H1 (cell line): ENCODE measurements around the gene EZH1. TPM values are rescaled to one million over a fixed set of nuclear protein-coding genes. Genes with fewer than 3 reads are reported as not detected.

ENCODE experiments used
- CTCF ChIA-PET: fragments of 300-600 bp; sonication (Branson Sonifier 250); formaldehyde crosslinking; loops from one replicate; lab custom pipeline; 2021; ENCODE audit not compliant: partially characterized antibody; lab: Charles Lee
- POLR2A ChIA-PET: fragments of 300-600 bp; sonication (Branson Sonifier 250); formaldehyde crosslinking; loops from one replicate; lab custom pipeline; 2021; ENCODE audit warnings: inconsistent platforms; ENCODE audit not compliant: partially characterized antibody; lab: Charles Lee
- DNase-seq, 2 experiments: peaks; one replicate each; pipeline versions ENCODE4 v3.0.0 to v3.0.0-alpha.2; 2010 to 2022; ENCODE audit warnings: low spot score in 2 of 2, low read depth in 1 of 2, mixed read lengths in 1 of 2
- FAIRE-seq: peaks from 2 replicates; lab custom pipeline; 2011; peaks lifted over from hg19 to GRCh38; lab: Jason Lieb, UNC
- H2AFZ ChIP-seq: 2 replicates; pipeline ENCODE4 v1.8.1; 2012; ENCODE audit warnings: low read length, inconsistent platforms
- H2AK5ac ChIP-seq: 2 replicates; pipeline ENCODE4 v1.6.1; 2013; ENCODE audit warnings: low read depth, low read length
- H2BK120ac ChIP-seq: replicated peaks from 2 replicates; pipeline ENCODE3; 2013; ENCODE audit warnings: low read depth, low read length, inconsistent platforms
- H2BK12ac ChIP-seq: 2 replicates; pipeline ENCODE4 v1.6.1; 2013; ENCODE audit warnings: low read depth, low read length
- H2BK15ac ChIP-seq: 2 replicates; pipeline ENCODE4 v1.6.1; 2013; ENCODE audit warnings: low read length
- H2BK20ac ChIP-seq: 2 replicates; pipeline ENCODE4 v1.6.1; 2013; ENCODE audit warnings: low read length
- H2BK5ac ChIP-seq: 2 replicates; pipeline ENCODE4 v1.6.1; 2013; ENCODE audit warnings: low read depth, low read length
- H3K14ac ChIP-seq: 2 replicates; pipeline ENCODE4 v1.6.1; 2013; ENCODE audit warnings: inconsistent platforms; ENCODE audit not compliant: insufficient read length
- H3K18ac ChIP-seq: 2 replicates; pipeline ENCODE4 v1.6.1; 2013; ENCODE audit warnings: low read length; ENCODE audit errors: extremely low read depth
- H3K23ac ChIP-seq: 2 replicates; pipeline ENCODE4 v1.6.1; 2013; ENCODE audit warnings: inconsistent platforms; ENCODE audit not compliant: insufficient read length
- H3K23me2 ChIP-seq: 2 replicates; pipeline ENCODE4 v1.6.1; 2013; ENCODE audit warnings: low read depth, low read length
- H3K27ac ChIP-seq: 2 replicates; pipeline ENCODE4 v1.6.1; 2011; ENCODE audit warnings: low read depth, low read length, inconsistent platforms
- H3K27me3 ChIP-seq, 4 experiments: replicated peaks in 1 of 4; 1 replicate in 1 of 4; 2 replicates in 3 of 4; pipeline versions ENCODE4 v1.6.1 to v1.8.1; 2011 to 2013; ENCODE audit warnings: low read length in 3 of 4, mild to moderate bottlenecking in 3 of 4, inconsistent platforms in 2 of 4, mixed read lengths in 2 of 4, moderate library complexity in 1 of 4; ENCODE audit not compliant: control insufficient read depth in 3 of 4, insufficient read depth in 3 of 4; ENCODE audit errors: extremely low read depth in 1 of 4
- H3K36me3 ChIP-seq, 4 experiments: 2 replicates each; pipeline versions ENCODE4 v1.6.1 to v1.8.1; 2011 to 2013; ENCODE audit warnings: mild to moderate bottlenecking in 4 of 4, low read length in 3 of 4, moderate library complexity in 2 of 4, control low read depth in 1 of 4, inconsistent platforms in 1 of 4; ENCODE audit not compliant: insufficient read depth in 4 of 4, control insufficient read depth in 2 of 4
- H3K4ac ChIP-seq: replicated peaks from 2 replicates; pipeline ENCODE3; 2013; ENCODE audit warnings: low read length, low read depth, mixed read lengths, inconsistent platforms; ENCODE audit not compliant: insufficient read length
- H3K4me1 ChIP-seq, 4 experiments: replicated peaks in 1 of 4; 1 replicate in 1 of 4; 2 replicates in 3 of 4; pipeline versions ENCODE4 v1.6.1 to v1.8.1; 2011 to 2013; ENCODE audit warnings: low read length in 3 of 4, inconsistent platforms in 2 of 4, mixed read lengths in 1 of 4; ENCODE audit not compliant: insufficient read depth in 4 of 4, control insufficient read depth in 3 of 4
- H3K4me2 ChIP-seq, 2 experiments: 2 replicates each; pipeline versions ENCODE4 v1.6.1 to v1.8.1; 2011 to 2013; ENCODE audit warnings: low read depth in 2 of 2, low read length in 2 of 2, control low read depth in 1 of 2, inconsistent platforms in 1 of 2, mild to moderate bottlenecking in 1 of 2; ENCODE audit not compliant: insufficient read depth in 1 of 2
- H3K4me3 ChIP-seq, 4 experiments: fragments of 200-600, 300-600 bp in 1 of 4; sonication (generic), shearing (Covaris generic), sonication (Bioruptor Twin) in 1 of 4; 2 replicates each; pipeline versions ENCODE4 v1.5.1 to v1.8.1; 2011 to 2016; ENCODE audit warnings: low read length in 4 of 4, low read depth in 3 of 4, control low read depth in 2 of 4, inconsistent platforms in 2 of 4, mild to moderate bottlenecking in 2 of 4, mixed read lengths in 1 of 4, moderate library complexity in 1 of 4; ENCODE audit not compliant: insufficient read depth in 2 of 4; ENCODE audit errors: extremely low read depth in 1 of 4
- H3K56ac ChIP-seq: replicated peaks from 2 replicates; pipeline ENCODE3; 2013; ENCODE audit warnings: low read depth, mild to moderate bottlenecking, mixed read lengths, low read length, inconsistent platforms; ENCODE audit not compliant: insufficient read length
- H3K79me1 ChIP-seq: 2 replicates; pipeline ENCODE4 v1.6.1; 2013; ENCODE audit warnings: low read depth, low read length, control low read depth
- H3K79me2 ChIP-seq, 2 experiments: 2 replicates each; pipeline versions ENCODE4 v1.6.1 to v1.8.1; 2012 to 2013; ENCODE audit warnings: low read length in 2 of 2, mild to moderate bottlenecking in 2 of 2, inconsistent platforms in 1 of 2; ENCODE audit not compliant: insufficient read depth in 2 of 2, control insufficient read depth in 1 of 2
- H3K9ac ChIP-seq, 4 experiments: replicated peaks in 1 of 4; 1 replicate in 1 of 4; 2 replicates in 3 of 4; pipeline versions ENCODE4 v1.6.1 to v1.8.1; 2011 to 2013; ENCODE audit warnings: low read depth in 3 of 4, low read length in 3 of 4, control low read depth in 2 of 4, mild to moderate bottlenecking in 2 of 4, moderate library complexity in 2 of 4, inconsistent platforms in 1 of 4; ENCODE audit errors: extremely low read depth in 1 of 4
- H3K9me3 ChIP-seq, 2 experiments: 2 replicates each; pipeline versions ENCODE4 v1.6.1 to v1.8.1; 2012 to 2013; ENCODE audit warnings: mild to moderate bottlenecking in 2 of 2, moderate library complexity in 2 of 2, control low read depth in 1 of 2, inconsistent platforms in 1 of 2, low read depth in 1 of 2, low read length in 1 of 2, mixed read lengths in 1 of 2; ENCODE audit not compliant: insufficient read depth in 2 of 2
- H4K20me1 ChIP-seq, 2 experiments: replicated peaks in 1 of 2; 2 replicates each; pipeline versions ENCODE3 to v1.8.1; 2011 to 2013; ENCODE audit warnings: inconsistent platforms in 2 of 2, low read length in 2 of 2, mild to moderate bottlenecking in 1 of 2; ENCODE audit not compliant: insufficient read depth in 2 of 2, control insufficient read depth in 1 of 2
- H4K5ac ChIP-seq: 2 replicates; pipeline ENCODE4 v1.6.1; 2013; ENCODE audit warnings: low read length, low read depth, mixed read lengths, inconsistent platforms; ENCODE audit not compliant: insufficient read length
- H4K8ac ChIP-seq: 2 replicates; pipeline ENCODE4 v1.8.0; 2013; ENCODE audit warnings: mild to moderate bottlenecking, moderate library complexity, low read length, inconsistent platforms; ENCODE audit not compliant: insufficient read depth; ENCODE audit errors: extremely low read depth
- H4K91ac ChIP-seq: replicated peaks from 2 replicates; pipeline ENCODE3; 2013; ENCODE audit warnings: low read length, mixed read lengths, inconsistent platforms; ENCODE audit not compliant: insufficient read length
- BACH1 ChIP-seq: IDR thresholded peaks from 2 replicates; pipeline ENCODE4 v1.6.1; 2012; ENCODE audit warnings: low read length, improper control_type of control experiment
- TCF12 ChIP-seq: IDR thresholded peaks from 2 replicates; pipeline ENCODE4 v1.6.1; 2011; ENCODE audit warnings: low read depth, mild to moderate bottlenecking, low read length
- WGBS, 2 experiments: shearing (Covaris generic) in 1 of 2; methylation state at CpG; one replicate each; pipeline versions ENCODE4 v1.1.6 to v1.1.7; 2013 to 2015; ENCODE audit warnings: low lambda C conversion rate in 2 of 2, mixed read lengths in 2 of 2, inconsistent platforms in 1 of 2, low coverage in 1 of 2, missing lambda C conversion rate in 1 of 2; ENCODE audit not compliant: insufficient replicate concordance in 2 of 2, insufficient coverage in 1 of 2, insufficient read length in 1 of 2; ENCODE audit errors: extremely low coverage in 1 of 2, missing lambda C conversion rate in 1 of 2; 5-methylcytosine and 5-hydroxymethylcytosine counted together
- polyA plus RNA-seq, 7 experiments: library from polyadenylated mRNA; depleted of rRNA in 3 of 7; stranded (reverse) in 5 of 7; unstranded in 2 of 7; fragments of >200 nt in 5 of 7; fragments of 200-250 nt in 2 of 7; gene quantifications; 1 replicate in 5 of 7; 2 replicates in 1 of 7; 4 replicates in 1 of 7; pipeline versions ENCODE4 v1.2.1 to v1.2.3, GENCODE V29; 2011 to 2013; ENCODE audit warnings: missing spikeins in 2 of 7, mixed read lengths in 2 of 7
- total RNA-seq: library from RNA; stranded (reverse); fragmentation: NEBNext Ultra II Directional; extraction: Animal tissue kit (Norgen Biotek cat#: 25700); gene quantifications from 2 replicates; pipeline ENCODE4 v1.2.1, GENCODE V29; 2021

Gene EZH1
- total and polyA plus RNA-seq, 2 of the 8 experiments (the other 6 are each of a cell fraction or from before 2014, with no cell fraction given), result 17.4 to 20.8 TPM

DNA sequence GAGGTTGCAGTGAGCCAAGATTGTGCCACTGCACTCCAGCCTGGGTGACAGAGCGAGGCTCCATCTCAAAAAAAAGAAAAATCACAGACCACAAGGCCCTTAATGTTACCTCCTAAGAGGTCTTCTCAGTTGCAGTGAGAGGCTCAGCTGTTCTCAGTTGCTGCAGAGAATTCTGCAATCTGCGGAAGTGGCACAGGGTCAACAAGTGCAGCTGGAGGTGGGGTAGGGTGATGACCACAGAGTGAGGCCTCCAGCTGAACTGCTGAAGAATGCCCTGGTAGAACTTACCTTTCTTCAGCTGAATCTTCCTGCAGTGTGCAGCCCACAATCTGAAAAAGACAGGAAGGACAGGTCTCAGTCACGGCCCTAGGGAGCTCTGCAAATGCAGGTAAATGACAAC, 36.3 kb downstream of the EZH1 start:
- H2BK12ac ChIP-seq, result no peak overlapping the region
- no peaks in the 10 kb centered on the region for H3K79me2 ChIP-seq
- H2BK5ac ChIP-seq, result no peak overlapping the region
- H3K9ac ChIP-seq, result no peak overlapping the region
- H3K18ac ChIP-seq, result no peak overlapping the region
- no peaks in the 10 kb centered on the region for H3K9me3 ChIP-seq
- FAIRE-seq (no peak), DNase-seq (no peak)
- H3K27ac ChIP-seq, result no peak overlapping the region
- H3K14ac ChIP-seq, result no peak overlapping the region
- no peaks in the 10 kb centered on the region for H3K79me1 ChIP-seq
- no peak overlapping the region for H3K23ac ChIP-seq
- no peak for TF ChIP-seq BACH1
- TF ChIP-seq TCF12, result no peak
- no peak overlapping the region for H2AFZ ChIP-seq
- no peak overlapping the region for H3K56ac ChIP-seq
- H3K4me3 ChIP-seq, result no peak overlapping the region
- no peak overlapping the region for H2BK15ac ChIP-seq
- no peaks in the 10 kb centered on the region for H3K4me1 ChIP-seq
- H3K27me3 ChIP-seq, result no peaks in the 10 kb centered on the region
- H2BK120ac ChIP-seq, result no peak overlapping the region
- H3K4me2 ChIP-seq, result no peak overlapping the region
- CTCF ChIA-PET, result interaction anchor here (1.0 to 3.9 kb wide), 5 partner anchors 9 to 130 kb away, joined by 3 to 10 read pairs (median 3); no protein-coding TSS in a partner anchor
- WGBS, 2 experiments, result 83% methylated on average over 3 of the region's 3 CpGs; no CpG with 5 or more reads in 1 of the 2 experiments
- no peaks in the 10 kb centered on the region for H4K20me1 ChIP-seq
- no peak overlapping the region for H3K4ac ChIP-seq
- H4K5ac ChIP-seq, result no peak overlapping the region
- H2BK20ac ChIP-seq, result no peak overlapping the region
- peaks cover 6 to 74% (median 41%) of the 10 kb centered on the region in 4 experiments for H3K36me3 ChIP-seq
- H4K91ac ChIP-seq, result no peak overlapping the region
- POLR2A ChIA-PET, result interaction anchor here (0.7 to 2.0 kb wide), 2 partner anchors 8 to 72 kb away, joined by 3 to 6 read pairs; no protein-coding TSS in a partner anchor
- H2AK5ac ChIP-seq, result no peak overlapping the region
- no peaks in the 10 kb centered on the region for H3K23me2 ChIP-seq
- no peak overlapping the region for H4K8ac ChIP-seq
